Measurements from ENCODE around the gene UNC5A. TPM values are rescaled to one million over a fixed set of nuclear protein-coding genes. Genes with fewer than 3 reads are reported as not detected.

UNC5A gene
- total and polyA plus RNA-seq, 12 donors = 0.01 to 0.35 (median 0.08) TPM; not detected in 7

DNA sequence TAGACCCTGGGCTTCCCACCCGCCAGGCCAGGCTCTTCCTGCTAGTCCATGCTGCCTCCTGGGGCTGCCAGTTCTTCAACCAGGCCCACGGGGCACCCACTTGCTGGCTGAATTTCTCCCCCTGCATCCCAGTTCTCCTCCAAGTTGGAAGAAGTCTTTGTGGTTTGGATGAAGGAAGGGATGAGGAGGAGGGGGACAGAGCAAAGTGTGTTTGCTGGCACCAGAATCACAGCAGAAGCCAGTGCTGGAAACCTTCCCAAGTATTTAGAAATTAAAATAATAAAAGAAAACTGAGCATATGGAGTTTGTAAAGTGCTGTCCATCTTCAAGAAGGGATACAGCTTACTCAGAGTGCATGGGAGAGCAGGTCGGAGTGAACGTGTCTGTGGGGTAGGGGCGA lies 19.4 kb upstream of the UNC5A start:
- H3K4me1 ChIP-seq = no peaks in the 10 kb centered on the region
- DNase-seq = no peak
- TF ChIP-seq, protein P1, sequence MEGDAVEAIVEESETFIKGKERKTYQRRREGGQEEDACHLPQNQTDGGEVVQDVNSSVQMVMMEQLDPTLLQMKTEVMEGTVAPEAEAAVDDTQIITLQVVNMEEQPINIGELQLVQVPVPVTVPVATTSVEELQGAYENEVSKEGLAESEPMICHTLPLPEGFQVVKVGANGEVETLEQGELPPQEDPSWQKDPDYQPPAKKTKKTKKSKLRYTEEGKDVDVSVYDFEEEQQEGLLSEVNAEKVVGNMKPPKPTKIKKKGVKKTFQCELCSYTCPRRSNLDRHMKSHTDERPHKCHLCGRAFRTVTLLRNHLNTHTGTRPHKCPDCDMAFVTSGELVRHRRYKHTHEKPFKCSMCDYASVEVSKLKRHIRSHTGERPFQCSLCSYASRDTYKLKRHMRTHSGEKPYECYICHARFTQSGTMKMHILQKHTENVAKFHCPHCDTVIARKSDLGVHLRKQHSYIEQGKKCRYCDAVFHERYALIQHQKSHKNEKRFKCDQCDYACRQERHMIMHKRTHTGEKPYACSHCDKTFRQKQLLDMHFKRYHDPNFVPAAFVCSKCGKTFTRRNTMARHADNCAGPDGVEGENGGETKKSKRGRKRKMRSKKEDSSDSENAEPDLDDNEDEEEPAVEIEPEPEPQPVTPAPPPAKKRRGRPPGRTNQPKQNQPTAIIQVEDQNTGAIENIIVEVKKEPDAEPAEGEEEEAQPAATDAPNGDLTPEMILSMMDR (IDR thresholded peaks at IDR 0.05) = no peak
- intact Hi-C loops (cut with DNase I) = no loop called here
- WGBS, 2 donors = 64 to 70% methylated on average over 5 of the region's 5 CpGs
- H3K27me3 ChIP-seq = peaks cover 0 to 100% (median 96%) of the 10 kb centered on the region in 7 donors
- no peak overlapping the region for H3K4me3 ChIP-seq
- ATAC-seq = no peak
- H3K36me3 ChIP-seq = no peaks in the 10 kb centered on the region
- H3K9me3 ChIP-seq = no peaks in the 10 kb centered on the region
- no peak overlapping the region for H3K27ac ChIP-seq

DNA sequence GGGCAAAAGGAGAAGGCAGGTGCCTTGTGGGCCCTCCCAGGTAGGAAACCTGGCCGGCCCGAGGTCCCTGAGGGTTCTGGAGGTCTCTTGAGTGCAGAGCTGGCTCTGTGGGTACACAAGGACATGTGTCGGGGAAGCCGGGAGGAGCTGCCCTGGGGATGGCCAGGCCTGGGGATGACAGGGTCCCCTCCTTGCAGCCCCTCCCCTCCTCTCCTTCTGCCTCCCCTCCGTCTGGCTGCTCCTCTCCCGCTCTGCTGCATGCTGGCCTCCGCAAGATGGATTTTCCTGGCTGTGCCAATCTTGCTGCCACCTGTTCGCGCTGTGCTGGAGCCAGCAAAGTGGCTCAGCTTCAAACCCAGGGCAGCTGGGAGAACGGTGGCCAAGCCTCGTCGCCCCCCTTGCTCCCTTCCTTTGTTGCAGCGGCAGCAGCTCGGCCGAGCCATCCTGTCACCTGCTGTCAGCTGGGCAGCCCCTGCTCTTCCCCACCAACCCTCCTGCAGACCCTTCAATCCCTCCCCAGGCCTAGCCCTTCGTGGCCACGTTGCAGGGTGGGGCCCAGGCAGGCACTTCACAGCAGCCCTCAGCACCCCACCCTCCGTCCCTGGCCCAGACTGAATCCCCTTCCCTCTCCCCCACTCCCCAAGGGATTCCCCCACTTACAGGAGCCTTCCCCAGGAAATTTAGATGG lies 17.6 kb upstream of the UNC5A start:
- no peaks in the 10 kb centered on the region for H3K36me3 ChIP-seq
- H3K27ac ChIP-seq = no peak overlapping the region
- intact Hi-C loops (cut with DNase I) = no loop called here
- ATAC-seq = no peak
- no peak overlapping the region for H3K4me3 ChIP-seq
- no peaks in the 10 kb centered on the region for H3K9me3 ChIP-seq
- no peak for DNase-seq
- TF ChIP-seq, protein P1 (IDR thresholded peaks at IDR 0.05) = no peak
- no peaks in the 10 kb centered on the region for H3K4me1 ChIP-seq
- H3K27me3 ChIP-seq = peaks cover 0 to 99% (median 98%) of the 10 kb centered on the region in 7 donors
- WGBS, 2 donors = 63 to 64% methylated on average over 15 to 18 of the region's 18 CpGs

DNA sequence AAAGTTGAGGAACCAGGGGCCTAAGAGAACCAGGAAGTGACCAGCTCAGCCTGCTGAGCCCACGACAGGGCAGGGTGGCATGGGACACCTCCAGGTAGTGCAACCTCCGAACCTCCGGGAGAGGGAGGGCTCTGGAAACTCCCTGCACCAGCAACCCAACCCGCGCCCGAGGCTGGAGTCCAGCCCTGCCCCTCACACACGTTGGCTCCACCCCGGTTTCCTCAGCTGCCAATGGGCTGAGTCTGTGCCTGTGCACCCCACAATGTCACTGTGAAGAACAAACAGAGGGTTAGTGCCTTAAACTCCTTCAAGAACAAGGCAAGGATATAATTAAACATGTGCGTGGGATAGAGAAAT lies 17.0 kb upstream of the UNC5A start:
- no peaks in the 10 kb centered on the region for H3K4me1 ChIP-seq
- peaks cover 0 to 99% (median 97%) of the 10 kb centered on the region in 7 donors for H3K27me3 ChIP-seq
- 34 to 37% methylated on average over 9 of the region's 9 CpGs for WGBS, 2 donors

DNA sequence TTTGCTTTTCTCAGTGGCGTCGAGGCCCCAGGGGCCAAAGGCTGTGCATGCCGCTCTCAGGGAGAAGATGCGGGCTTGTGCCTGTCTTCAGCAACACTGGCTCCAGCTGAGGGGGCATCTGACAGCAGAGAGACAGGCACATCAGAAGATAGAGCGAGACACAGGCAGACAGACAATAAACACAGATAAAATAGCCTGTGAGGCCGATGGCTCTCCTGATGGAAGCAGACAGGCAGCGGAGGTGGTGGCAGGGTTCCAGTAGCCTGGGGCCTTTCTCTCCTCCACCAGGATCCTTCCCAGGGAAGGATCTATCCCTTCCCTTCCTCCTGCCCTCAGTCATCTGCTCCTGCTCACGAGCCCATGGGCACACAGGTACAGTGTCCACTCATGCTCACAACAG lies 16.6 kb upstream of the UNC5A start:
- no peaks in the 10 kb centered on the region for H3K36me3 ChIP-seq
- H3K27ac ChIP-seq = no peak overlapping the region
- WGBS, 2 donors = 42 to 52% methylated on average over 8 of the region's 8 CpGs
- H3K4me3 ChIP-seq = no peak overlapping the region
- DNase-seq = no peak
- ATAC-seq = no peak
- H3K4me1 ChIP-seq = no peaks in the 10 kb centered on the region
- intact Hi-C loops (cut with DNase I) = no loop called here
- TF ChIP-seq, protein P1 (IDR thresholded peaks at IDR 0.05) = no peak
- peaks cover 0 to 99% (median 97%) of the 10 kb centered on the region in 7 donors for H3K27me3 ChIP-seq
- H3K9me3 ChIP-seq = no peaks in the 10 kb centered on the region

More for the DNA sequence above, 17.0 kb upstream of the UNC5A start:
- H3K36me3 ChIP-seq = no peaks in the 10 kb centered on the region
- TF ChIP-seq, protein P1 (IDR thresholded peaks at IDR 0.05) = no peak
- H3K9me3 ChIP-seq = no peaks in the 10 kb centered on the region
- H3K4me3 ChIP-seq = no peak overlapping the region
- DNase-seq (no peak), ATAC-seq (no peak)
- H3K27ac ChIP-seq = no peak overlapping the region
- intact Hi-C loops (cut with DNase I) = no loop called here
